ENCODE results near the gene WHRN. TPM values are rescaled to one million over a fixed set of nuclear protein-coding genes. Genes with fewer than 3 reads are reported as not detected.

The WHRN gene
- polyA plus RNA-seq, 1 donor from 2014 or later: 2.5 TPM

- Histone ChIP-seq H3F3A (ENCODE audit: insufficient read depth, low read length, poor library complexity, severe bottlenecking) (no peaks in the 10 kb centered on the region), H3K4me3 (ENCODE audit: low read length) (no peak overlapping the region), H3K79me2 (replicated peaks; ENCODE audit: insufficient read depth, low read length) (no peaks in the 10 kb centered on the region), H3K9me2 (ENCODE audit: insufficient read depth, low read length) (no peaks in the 10 kb centered on the region), H3K36me3 (ENCODE audit: insufficient read depth, low read length) (no peaks in the 10 kb centered on the region), H4K20me1 (ENCODE audit: insufficient read depth) (no peaks in the 10 kb centered on the region), H3K9me3 (ENCODE audit: low read length) (no peaks in the 10 kb centered on the region), H3K27ac (ENCODE audit: low read length) (no peak overlapping the region), H3K4me2 (ENCODE audit: low read length) (no peak overlapping the region), H3K27me3 (ENCODE audit: insufficient read depth, low read depth, low read length) (no peaks in the 10 kb centered on the region), H2AFZ (ENCODE audit: low read depth, low read length) (no peak overlapping the region), H3K9ac (ENCODE audit: low read length) (no peak overlapping the region)
- TF ChIP-seq TAF1 (IDR thresholded peaks at IDR 0.05; ENCODE audit: low read depth): no peak
- TF ChIP-seq EZH2 (IDR thresholded peaks at IDR 0.05; ENCODE audit: borderline replicate concordance, insufficient read depth, low read length, poor library complexity, severe bottlenecking): no peak
- no peak for TF ChIP-seq REST (IDR thresholded peaks at IDR 0.05; ENCODE audit: borderline replicate concordance)
- TF ChIP-seq CTCF (IDR thresholded peaks at IDR 0.05; ENCODE audit: poor library complexity, severe bottlenecking): no peak
These were observed 96.6 kb downstream of the WHRN start for GRCh38 chr9:114408645-114409044.

DNA sequence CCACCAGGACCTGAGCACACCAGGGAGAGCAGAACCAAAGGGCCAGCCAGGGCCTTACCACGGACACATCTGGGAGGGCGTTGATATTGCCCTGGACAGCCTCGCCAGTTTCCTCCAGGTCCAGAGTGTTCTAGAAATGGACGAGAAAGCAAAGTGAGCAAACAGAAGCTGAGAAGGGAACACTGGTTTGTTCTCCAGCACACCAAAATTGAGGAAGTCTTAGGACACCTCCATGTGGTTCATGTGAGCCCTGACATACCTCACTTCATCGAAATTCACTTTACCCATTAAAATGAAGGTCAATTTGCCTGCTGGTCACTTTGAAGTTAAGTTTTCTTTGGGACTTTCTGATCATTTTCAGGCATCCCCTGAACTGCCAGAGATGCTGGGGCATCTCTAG lies 97.4 kb downstream of the WHRN start:
- TF ChIP-seq EP300 (conservative IDR thresholded peaks at IDR 0.05; ENCODE audit: poor library complexity, severe bottlenecking) (no peak), EZH2 (IDR thresholded peaks at IDR 0.05; ENCODE audit: borderline replicate concordance, insufficient read depth, low read length, poor library complexity, severe bottlenecking) (no peak), POLR2AphosphoS5 (IDR thresholded peaks at IDR 0.05) (no peak), MXI1 (conservative IDR thresholded peaks at IDR 0.05; ENCODE audit: poor library complexity, severe bottlenecking) (no peak), TAF1 (IDR thresholded peaks at IDR 0.05; ENCODE audit: low read depth) (no peak), CTCF (IDR thresholded peaks at IDR 0.05; ENCODE audit: poor library complexity, severe bottlenecking) (no peak), SMC3 (conservative IDR thresholded peaks at IDR 0.05; ENCODE audit: poor library complexity) (no peak), RAD21 (conservative IDR thresholded peaks at IDR 0.05) (no peak), REST (IDR thresholded peaks at IDR 0.05; ENCODE audit: borderline replicate concordance) (no peak)

More for the DNA sequence above, 97.4 kb downstream of the WHRN start:
- H3K9ac ChIP-seq (ENCODE audit: low read length): no peak overlapping the region
- no peaks in the 10 kb centered on the region for H3K36me3 ChIP-seq (ENCODE audit: insufficient read depth, low read length)
- no peaks in the 10 kb centered on the region for H3K79me2 ChIP-seq (replicated peaks; ENCODE audit: insufficient read depth, low read length)
- no peak overlapping the region for H3K4me3 ChIP-seq (ENCODE audit: low read length)
- no peaks in the 10 kb centered on the region for H4K20me1 ChIP-seq (ENCODE audit: insufficient read depth)
- H3F3A ChIP-seq (ENCODE audit: insufficient read depth, low read length, poor library complexity, severe bottlenecking): no peaks in the 10 kb centered on the region
- no peaks in the 10 kb centered on the region for H3K9me2 ChIP-seq (ENCODE audit: insufficient read depth, low read length)
- H3K9me3 ChIP-seq (ENCODE audit: low read length): no peaks in the 10 kb centered on the region
- H3K27ac ChIP-seq (ENCODE audit: low read length): no peak overlapping the region
- no peak overlapping the region for H2AFZ ChIP-seq (ENCODE audit: low read depth, low read length)
- H3K4me2 ChIP-seq (ENCODE audit: low read length): no peak overlapping the region
- H3K27me3 ChIP-seq (ENCODE audit: insufficient read depth, low read depth, low read length): no peaks in the 10 kb centered on the region

All from neural cell (in vitro differentiated cells).